HG03103 (cell line): ENCODE measurements around the gene ADAMTS16.

Experiments
- ATAC-seq: cut with Tn5 transposase; IDR thresholded peaks from one replicate; pipeline ENCODE4 v1.9.1; 2021; ENCODE audit warnings: low read depth; ENCODE audit not compliant: unreplicated experiment

The ADAMTS16 gene

GRCh38 chr5:5179597-5179996 is 39.5 kb downstream of the ADAMTS16 start:
- no peak for ATAC-seq

GRCh38 chr5:5181650-5182324 is 41.7 kb downstream of the ADAMTS16 start:
- no peak for ATAC-seq

GRCh38 chr5:5182508-5183188 is 42.5 kb downstream of the ADAMTS16 start:
- ATAC-seq: no peak

- no peak for ATAC-seq
These were observed 43.1 kb downstream of the ADAMTS16 start for GRCh38 chr5:5183189-5183699.

- no peak for ATAC-seq
These were observed 43.8 kb downstream of the ADAMTS16 start for GRCh38 chr5:5183933-5184332.

GRCh38 chr5:5188376-5189050 is 48.4 kb downstream of the ADAMTS16 start:
- ATAC-seq: no peak

GRCh38 chr5:5189051-5189430 is 48.9 kb downstream of the ADAMTS16 start:
- no peak for ATAC-seq

GRCh38 chr5:5191906-5192305 is 51.8 kb downstream of the ADAMTS16 start:
- ATAC-seq: no peak

- no peak for ATAC-seq
These were observed 52.6 kb downstream of the ADAMTS16 start for GRCh38 chr5:5192681-5193080.

GRCh38 chr5:5195128-5195918 is 55.2 kb downstream of the ADAMTS16 start:
- ATAC-seq: no peak

- no peak for ATAC-seq
These were observed 58.0 kb downstream of the ADAMTS16 start for GRCh38 chr5:5198135-5198534.

- ATAC-seq: no peak
These were observed 58.7 kb downstream of the ADAMTS16 start for GRCh38 chr5:5198815-5199214.

- ATAC-seq: no peak
These were observed 59.4 kb downstream of the ADAMTS16 start for GRCh38 chr5:5199495-5199894.

GRCh38 chr5:5200133-5200532 is 60.0 kb downstream of the ADAMTS16 start:
- ATAC-seq: no peak

GRCh38 chr5:5202321-5202720 is 62.2 kb downstream of the ADAMTS16 start:
- no peak for ATAC-seq

GRCh38 chr5:5203451-5203850 is 63.3 kb downstream of the ADAMTS16 start:
- no peak for ATAC-seq

GRCh38 chr5:5207828-5208227 is 67.7 kb downstream of the ADAMTS16 start:
- ATAC-seq: no peak

GRCh38 chr5:5209089-5209488 is 69.0 kb downstream of the ADAMTS16 start:
- ATAC-seq: no peak

GRCh38 chr5:5209510-5210286 is 69.6 kb downstream of the ADAMTS16 start:
- ATAC-seq: no peak

GRCh38 chr5:5217371-5217770 is 77.2 kb downstream of the ADAMTS16 start:
- ATAC-seq: peak; percentile 89
